GF-D8 (cell line): ENCODE data around the gene LAMTOR2.

Experiments used
- DNase-seq: peaks from one replicate; lab custom pipeline; 2025; lab: John Stamatoyannopoulos, UW

Gene LAMTOR2

DNA sequence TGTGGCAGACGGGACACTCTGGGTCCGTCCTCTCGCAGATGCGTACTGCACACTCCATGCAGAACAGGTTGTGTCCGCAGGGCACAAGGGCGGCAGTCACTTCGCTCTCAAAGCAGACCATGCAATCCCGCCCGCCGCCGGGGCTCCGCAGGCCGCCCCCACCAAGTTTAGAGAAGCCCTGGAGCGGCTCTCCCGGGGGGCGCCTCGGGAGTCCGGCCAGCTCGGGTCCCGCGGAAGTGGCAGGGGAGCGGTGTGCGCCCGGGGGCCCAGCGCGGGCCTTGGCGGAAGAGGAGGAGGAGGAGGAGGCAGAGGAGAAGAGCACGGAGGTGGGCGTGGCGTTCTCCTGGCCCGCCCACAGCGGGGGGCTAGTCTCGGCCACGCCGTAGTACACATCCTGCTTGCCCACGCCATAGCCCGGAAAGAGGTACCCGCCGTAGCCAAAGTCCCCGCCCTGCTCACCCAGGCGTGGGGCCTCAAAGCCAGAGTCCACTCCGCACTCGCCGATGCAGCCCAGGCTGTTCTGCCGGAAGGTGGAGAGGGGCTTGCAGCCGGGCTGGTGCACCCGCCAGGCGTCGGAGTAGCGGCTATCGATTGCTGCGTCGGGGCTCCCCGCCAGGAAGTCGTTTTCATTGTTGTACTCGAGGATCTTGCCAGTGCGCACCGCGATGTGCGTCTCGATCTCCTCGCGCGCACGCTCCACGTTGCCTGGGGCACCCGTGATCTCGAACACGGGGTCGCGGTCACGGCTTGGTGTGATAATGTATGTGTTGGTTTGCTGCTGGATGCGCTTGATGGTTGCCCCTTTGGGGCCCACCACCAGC lies 22.2 kb downstream of the LAMTOR2 start:
- no peak for DNase-seq

DNA sequence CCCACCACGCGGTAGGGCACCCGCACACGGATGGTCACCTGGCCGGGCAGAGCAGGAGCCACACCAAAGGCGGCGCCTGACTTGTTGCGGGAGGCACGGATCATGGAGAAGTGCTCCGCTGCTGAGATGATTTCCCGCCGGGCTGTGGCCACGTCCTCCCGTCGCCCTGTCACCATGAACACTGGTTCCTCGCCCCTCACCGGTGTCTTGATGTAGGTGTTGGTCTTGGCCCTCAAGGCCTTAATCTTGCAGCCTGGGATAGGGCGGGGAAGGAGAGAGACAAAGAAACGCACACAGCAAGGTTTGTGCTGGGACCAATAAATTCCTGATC lies 22.8 kb downstream of the LAMTOR2 start:
- DNase-seq: no peak

DNA sequence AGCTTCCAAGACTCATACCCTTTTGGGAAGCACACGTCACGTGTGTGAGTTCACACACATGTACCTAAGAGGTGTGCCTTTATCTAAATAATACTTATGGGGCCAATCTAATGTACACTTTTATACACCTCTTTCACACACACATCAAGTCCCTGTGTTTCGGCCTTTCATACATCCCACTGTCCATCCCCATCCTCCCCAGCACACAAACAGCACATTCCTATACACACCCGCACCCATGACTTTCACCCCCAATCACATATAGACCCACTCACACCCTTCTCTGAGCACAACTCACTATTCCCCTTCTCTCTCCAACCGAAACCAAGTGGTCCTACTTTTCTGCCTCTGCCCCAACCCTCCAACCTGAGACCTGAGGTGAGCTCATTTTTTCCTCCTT lies 24.1 kb downstream of the LAMTOR2 start:
- no peak for DNase-seq

DNA sequence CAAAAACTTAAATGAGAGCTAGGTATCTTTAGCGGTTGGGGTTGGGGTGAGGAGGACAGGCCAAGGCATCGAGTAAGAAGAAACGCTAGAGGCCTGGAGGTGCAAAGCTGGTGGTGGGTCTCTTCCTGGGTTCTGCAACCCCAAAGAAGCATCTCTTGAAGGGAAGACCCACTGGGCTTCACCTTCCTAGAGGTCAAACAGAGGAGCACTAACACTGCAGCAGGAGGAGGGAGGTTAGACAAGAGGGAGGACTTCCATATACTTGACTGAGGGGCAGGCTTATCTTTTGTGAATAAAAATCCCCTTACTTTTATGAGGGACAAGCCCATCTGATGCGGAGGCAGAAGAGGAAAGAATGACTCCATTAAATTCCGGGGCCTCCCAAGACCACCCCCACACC lies 25.2 kb downstream of the LAMTOR2 start:
- DNase-seq: no peak

DNA sequence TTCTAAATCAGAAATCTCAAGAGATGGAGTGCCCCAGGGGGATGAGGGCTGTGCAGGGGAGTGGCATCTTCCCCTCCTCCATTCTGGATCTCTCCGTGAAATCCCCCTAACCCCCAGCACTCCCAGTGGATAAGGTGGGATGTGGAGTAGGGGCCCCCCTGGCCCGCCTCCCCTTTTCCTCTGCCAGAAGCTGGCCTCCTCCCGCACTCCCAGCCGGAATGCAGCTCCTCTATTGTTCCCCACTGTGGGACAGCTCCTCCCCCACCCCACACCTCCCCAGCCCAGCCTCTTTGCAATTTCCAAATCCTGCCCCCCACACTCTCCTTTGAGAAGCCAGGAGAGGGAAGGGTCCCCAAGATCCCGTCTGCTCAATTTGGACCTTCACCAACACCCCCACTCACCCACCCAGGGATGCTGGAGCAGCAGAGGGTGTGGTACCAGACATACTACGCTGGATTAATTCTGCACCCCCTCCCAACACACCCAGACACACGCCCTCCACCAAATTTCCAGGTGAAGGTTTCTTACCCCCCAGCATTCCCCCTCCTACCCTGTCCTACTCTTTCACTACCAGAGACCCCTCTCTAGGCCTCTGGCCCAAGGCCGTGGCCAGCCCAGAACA lies 25.8 kb downstream of the LAMTOR2 start:
- DNase-seq: no peak

DNA sequence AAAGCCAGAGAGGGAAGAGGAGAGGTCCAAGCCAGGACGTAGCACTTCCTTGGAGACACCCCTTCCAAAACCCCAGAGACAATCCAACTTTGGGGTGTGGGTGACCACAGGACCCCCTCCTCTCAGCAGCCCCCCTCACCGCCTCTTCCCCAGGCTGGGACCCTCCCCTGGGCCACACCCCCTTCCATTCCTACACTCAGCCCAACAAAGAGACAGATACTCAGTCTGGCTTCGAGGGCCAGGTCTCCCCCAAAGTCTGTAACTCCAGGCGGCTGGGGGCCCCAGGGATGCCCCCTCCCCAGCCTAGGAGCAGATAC lies 26.2 kb downstream of the LAMTOR2 start:
- DNase-seq: no peak

DNA sequence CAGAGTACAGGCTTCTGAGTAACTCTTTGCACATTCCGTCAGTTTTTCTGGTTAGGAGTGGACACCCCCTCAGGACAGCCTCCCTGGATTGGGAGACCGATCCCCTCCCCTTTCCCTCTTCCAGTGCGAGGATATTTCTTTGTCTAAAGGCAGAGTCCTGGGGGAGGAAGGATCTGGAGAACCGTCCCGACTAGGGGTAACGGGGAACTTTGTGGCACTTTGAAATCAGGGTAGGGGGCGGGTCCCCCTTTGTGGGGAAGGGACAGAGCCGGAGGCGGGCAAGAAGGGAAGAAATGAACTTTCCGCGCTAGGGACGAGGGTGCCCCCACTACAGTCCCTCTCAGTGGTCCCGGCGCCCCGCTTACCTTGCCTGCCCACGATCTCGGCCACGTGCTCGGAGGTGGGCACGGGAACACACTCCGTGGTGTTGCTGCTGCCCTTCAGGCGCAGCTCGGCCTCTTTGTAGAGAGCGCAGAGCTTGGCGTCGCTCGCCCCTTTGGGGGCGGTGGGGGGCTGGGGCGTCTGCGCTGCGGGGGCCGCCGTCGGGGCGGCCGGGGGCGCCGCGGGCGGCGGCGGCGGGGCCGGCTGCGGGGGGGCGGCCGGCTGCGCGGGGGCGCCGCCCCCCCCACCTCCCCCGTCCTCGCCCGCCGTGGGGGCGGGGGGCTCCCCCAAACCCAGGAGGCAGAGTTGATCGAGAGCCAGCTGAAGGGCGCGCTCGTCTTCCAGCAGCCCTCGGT lies 26.8 kb downstream of the LAMTOR2 start:
- no peak for DNase-seq

DNA sequence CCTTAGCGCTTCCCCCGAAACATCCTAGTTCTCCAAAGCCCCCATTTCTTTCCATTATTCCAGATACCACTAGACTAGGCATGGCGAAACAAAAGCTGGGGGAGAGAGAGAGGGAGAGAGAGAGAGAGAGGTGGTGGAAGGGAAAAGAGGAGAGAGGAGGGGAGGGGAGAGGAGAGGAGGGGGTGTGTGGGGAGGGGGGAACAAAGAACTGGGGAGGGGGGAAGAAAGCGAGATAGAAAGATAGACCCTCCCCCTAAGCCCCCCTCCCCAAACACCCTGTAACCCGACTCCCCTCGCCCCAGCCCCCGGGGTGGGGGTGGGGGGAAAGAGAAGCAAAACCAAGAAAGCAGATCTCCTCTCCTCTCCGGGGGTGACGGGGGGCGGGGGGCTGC lies 27.3 kb downstream of the LAMTOR2 start:
- no peak for DNase-seq

DNA sequence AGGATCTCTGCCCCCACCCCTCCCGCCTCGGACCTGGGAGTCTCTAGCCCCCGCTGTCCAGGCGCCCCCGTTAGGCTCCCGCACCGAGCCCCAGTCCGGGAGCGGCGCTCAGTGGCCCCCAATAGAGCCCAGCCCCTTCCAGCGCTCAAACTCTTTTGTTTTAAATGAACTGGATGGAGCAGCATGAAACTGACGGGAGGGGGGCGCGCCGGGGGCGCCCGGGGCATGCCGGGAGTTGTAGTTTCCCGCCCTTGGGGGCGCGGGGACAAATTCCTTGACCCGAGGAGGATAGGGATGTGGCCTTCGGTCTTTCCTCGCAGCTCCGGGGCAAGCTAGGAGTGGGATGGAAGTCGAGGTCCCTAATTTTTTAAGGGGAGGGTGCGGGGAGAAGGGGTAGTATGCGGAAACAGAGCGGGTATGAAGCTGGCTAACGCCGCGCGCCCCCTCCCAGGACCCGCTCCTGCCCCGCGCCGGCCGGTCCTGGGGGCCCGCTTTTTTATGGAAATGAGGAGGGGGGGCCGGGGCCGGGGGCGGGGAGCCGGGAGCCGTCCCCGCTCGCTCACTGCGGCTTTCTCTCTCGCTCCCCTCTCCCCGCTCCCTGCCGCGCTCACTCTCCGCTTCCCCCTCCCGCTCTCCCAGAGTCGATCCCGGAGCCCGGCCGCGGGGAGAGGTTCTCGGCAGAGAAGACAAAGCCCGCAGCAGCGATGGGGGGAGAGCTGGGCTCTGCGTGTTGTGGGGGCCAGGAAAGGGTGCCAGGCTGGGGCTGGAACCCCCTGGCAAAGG lies 27.9 kb downstream of the LAMTOR2 start, which contains the start of gene MEX3A:
MEX3A (minus strand) TSS at position 157 of the 783 bp plus-strand sequence. CDS start 467 bp downstream, outside the sequence.
- DNase-seq: no peak

DNA sequence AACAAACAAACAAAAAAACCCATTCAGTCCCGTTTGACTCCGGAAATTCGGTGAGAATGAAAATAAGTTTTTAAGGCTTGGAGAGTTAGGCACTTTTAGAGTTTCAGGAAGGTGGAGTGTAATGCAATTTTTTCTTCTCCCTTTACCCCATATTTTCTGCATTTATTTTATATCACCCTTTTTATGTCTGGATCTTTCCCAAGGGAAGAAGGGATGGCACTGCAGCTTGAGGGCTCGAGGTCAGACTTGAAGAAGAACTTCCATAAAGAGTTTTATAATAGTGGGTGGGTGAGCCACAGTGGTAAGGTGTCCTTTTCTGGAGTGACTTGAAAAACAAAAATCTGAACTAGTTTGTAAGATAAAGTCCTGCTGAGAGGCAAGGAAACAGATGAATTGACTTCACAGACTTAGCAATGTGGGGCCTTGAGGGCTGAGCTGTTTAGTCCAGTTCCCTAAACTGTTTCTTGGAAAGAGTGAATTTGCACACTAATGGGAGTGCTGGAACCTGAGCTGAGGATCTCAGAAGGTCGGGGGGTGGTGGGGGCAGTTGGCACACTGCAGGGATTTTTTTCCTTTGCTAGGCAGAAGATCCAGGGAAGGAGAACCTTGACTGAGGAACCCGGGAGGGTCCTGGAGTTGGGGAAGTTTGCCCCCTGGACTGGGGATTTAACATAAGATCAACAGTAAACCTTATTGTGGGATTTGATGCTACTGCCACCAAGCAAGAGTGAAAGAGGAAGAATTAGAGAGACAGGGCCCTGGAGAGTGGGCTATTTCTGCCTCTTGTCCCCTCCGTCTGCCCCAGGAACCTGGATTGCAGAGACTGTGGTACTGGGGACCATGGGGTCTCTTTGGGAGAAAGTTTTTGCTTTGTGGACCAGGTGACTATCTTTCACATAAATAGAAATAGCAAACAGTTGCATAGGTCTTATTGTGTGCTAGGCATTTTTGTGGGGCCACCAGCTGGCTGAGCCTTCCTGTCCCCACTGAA lies 29.5 kb downstream of the LAMTOR2 start:
- DNase-seq: no peak

DNA sequence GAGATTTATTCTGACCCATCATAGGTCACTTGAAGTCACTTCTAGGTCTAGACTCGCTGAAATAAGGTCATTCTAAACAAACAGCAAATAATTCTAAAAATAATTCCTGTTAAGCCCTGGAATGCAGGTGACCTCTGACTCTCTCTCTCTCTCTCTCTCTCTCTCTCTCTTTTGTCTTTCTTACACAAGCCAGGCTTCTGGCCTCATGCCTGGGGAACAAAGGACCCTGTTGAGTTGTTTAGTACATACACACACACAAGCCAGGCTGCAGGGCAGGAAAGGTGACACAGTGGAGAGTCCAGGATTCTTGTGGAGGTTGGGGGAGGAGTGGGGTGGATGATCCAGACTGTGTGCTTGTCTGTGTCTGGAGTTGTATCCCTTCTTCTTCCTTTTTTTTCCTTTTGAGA lies 31.7 kb downstream of the LAMTOR2 start:
- no peak for DNase-seq

DNA sequence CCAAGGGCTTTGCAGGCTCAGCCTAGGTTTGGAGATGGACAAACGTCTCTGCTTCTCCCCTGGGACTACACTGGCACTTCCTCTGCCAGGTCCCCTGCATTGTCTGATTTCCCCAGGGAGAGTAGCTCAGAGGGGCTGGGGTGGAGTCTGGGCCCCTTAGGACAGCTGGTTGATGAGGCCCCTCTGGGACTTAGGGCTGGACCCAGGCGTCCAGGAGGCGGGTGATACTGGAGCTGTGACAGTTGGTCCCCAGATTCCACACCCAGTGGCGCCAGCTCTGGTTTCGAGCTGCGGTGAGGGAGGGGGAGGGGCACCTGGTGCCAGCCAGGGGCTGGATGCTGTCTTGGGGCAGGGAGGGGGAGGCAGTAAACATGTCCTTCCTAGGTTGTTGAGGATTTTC lies 35.1 kb downstream of the LAMTOR2 start:
- DNase-seq: no peak

DNA sequence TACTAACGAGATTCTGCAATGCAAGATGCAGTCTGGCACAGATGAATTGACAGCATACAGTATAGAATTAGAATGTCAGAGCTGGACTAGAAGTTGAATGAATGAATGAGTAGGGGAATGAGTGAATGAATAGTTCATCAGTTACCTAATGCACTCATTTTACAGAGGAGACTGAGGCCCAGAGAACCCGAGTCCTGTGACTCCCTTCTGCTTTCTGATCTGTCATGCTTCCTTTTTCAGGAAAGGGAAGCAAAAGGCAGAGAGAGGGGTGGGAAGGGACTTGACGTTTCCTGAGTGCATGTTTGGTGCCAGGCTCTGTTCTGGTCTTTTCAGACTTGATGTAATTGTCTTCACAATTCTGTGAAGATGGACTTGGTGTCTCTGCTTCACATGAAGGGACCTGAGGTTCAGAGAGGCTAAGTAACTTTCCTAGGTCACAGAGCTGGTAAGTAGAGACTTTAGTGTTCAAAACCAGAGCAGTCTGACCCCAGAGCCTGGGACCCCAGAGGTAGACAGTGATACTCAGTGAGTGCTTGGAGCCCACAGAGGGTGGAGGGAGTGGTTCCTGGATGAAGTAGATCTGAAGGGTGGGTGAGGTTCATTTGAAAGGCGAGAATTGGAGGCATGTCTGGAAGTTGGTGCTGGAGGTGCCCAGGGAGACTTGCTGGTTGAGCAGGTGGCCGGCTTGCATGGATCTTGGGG lies 35.7 kb downstream of the LAMTOR2 start:
- no peak for DNase-seq

DNA sequence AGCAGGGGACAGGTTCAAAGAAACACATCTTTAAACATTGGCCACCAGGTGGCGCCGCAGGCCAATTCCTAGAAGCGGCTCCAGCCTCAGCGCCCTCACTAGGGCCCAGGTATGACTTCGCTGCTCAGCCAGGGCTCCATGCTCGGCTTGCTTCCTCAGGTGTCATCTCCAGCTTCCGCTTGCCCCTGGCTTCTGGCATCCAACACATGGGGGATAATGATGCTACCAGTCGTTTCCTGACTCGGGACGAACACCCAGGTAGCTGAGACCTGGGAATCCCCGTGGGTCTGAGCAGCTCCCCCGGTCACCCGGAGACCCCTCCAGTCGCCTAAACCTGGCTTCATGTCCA lies 36.2 kb downstream of the LAMTOR2 start:
- no peak for DNase-seq

DNA sequence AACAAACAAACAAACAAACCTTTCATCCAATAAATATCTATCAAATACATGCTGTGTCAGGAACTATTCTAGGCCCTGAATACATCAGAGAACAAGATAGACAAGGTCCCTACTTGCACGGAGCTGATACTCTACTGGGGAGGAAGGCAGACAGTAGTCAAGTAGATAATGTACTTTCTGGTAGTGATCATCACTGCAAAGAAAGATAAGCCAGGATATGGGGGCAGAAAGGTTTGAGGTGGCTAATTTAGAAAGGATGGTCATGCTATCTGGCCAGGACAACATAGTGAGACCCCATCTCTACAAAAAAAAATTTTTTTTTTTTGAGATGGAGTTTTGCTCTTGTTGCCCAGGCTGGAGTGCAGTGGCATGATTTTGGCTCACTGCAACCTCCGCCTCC lies 37.0 kb downstream of the LAMTOR2 start:
- no peak for DNase-seq

DNA sequence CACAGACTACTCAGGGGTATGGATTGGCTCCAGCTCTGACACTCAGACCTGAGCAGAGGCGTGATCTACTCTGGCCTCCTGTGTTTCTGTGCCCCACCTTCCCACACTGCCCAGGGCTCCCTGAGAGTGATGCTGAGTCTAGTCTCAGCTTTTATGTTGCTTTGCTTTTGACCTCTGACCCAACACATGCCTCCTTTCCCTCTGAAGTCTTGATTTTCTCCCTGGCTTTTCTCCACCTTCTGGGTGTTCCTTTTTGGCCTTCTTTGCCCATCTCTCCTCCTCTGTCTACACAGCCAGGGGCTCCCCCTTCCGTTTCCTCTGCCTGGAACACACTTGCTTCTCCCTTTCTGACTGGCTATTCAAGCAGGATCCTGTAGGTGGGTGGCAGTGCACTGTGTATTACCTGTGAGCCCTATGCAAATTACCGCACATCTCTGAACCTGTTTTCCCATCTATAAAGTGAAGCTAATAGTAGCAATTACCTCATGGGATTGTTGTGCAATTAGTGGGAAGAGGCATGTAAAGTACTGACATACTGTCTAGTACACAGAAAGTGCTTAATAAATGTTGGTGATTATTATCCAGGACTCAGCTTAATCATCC lies 41.4 kb downstream of the LAMTOR2 start:
- no peak for DNase-seq

DNA sequence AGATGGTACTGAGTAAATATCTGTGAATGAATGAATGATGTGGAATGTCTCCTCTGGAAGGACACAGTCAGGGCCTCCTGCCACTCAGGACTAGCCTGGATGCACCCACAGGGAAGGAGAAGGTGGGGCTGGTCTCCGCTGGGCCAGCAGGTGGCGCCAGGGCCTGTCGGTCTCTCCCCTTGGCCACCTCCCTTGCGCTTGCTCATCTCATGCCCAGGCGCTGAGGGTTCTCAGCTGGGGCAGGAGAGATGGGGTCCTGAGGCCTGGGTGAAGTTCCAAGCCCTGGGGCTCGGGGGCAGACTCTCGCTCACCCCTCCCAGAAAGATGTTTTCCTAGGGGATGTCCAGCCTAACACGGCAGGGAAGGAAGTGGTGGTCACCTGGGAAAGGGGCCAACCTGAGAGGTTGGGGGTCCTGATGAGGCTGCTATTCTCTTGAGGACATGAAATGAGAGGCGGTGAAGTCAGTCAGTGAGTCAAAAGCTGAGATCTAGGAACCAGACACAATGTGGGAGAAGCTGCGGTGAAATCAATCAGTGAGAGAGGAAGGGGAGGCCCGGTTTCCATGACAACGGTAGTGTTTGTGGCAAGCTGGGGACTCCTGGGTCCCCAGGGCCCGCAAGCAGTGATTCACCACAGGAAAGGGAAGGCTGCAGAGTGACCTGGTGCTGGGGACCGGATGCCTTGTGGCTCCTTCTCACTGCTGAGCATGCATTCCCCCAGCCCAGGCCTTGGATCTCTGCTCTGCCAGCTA lies 42.2 kb downstream of the LAMTOR2 start:
- DNase-seq: peak; percentile 94

DNA sequence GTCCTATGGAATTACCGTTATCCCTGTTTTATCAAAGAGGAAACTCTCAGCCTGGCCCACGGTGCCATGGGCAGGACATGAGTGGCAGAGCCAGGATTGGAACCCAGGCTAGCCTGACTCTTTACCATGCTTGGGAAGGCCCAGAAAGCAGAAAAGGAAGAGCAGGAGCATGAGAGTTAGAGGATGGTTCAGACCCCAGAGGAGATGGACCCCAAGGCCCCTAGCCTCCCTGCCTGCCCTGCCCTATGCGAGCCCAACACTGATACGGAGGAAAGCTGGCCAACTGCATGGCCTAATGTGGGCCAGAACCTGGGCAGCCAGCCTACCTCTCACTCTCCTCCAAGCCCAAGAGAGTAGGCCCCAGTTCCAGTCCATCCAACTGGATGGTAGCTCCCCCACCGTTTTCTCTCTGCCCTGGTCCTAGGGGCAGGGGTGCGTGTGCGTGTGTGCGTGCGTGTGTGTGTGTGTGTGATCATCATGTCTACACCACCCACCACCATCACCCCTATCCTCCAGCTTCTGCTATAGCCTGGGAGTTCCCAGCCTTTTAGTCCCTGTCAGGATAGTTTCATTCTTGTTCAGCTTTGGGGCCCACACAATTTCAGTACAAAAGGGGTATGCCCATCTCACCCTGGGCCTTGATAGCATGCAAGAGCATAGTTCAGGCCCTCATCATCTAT lies 43.1 kb downstream of the LAMTOR2 start:
- DNase-seq: no peak

DNA sequence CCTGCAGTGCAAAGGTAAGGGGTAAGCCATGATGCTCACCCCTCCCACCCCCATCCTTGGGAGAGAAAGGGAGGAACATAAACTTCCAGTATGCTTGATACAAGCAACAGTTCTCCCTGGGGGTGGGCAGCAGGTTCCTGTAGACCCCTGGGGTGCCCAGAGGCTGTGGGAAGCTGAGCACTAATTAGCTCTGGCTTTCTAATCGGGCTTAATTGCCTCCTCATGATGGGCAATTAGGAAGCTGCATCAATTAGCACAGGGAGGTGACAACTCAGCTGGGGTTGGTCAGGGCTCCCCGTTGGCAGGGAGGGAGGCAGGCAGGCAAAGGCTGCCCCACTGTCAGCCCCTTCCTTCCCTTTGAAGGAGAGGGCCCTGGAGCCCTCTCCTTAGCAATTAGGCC lies 44.2 kb downstream of the LAMTOR2 start:
- no peak for DNase-seq
